PC-3 (cell line): Measurements from ENCODE around the gene TPST2. TPM values are rescaled to one million over a fixed set of nuclear protein-coding genes. Genes with fewer than 3 reads are reported as not detected.

Experiments used
- ATAC-seq: fragments of 200-7000 bp; cut with Tn5 transposase; 2 replicates; pipeline ENCODE4 v1.9.1; 2020; ENCODE audit warnings: mild to moderate bottlenecking, moderate library complexity
- BruUV-seq: library from RNA; stranded (reverse); fragments of 400-500 nt; replicated peaks from 2 replicates; lab custom pipeline; 2021; lab: Mats Ljungman, UMichigan
- CTCF ChIA-PET: fragments of 300-600 bp; sonication (Branson Sonifier 250); formaldehyde crosslinking; loops from one replicate; lab custom pipeline; 2022; ENCODE audit warnings: antibody characterized with exemption; lab: Charles Lee
- POLR2A ChIA-PET: fragments of 300-600 bp; sonication (Branson Sonifier 250); formaldehyde crosslinking; loops from one replicate; lab custom pipeline; 2022; ENCODE audit warnings: antibody characterized with exemption; ENCODE audit not compliant: unreplicated experiment; lab: Charles Lee
- DNase-seq: peaks from one replicate; pipeline ENCODE4 v3.0.0-alpha.2; 2015
- H2AFZ ChIP-seq: fragments of 300-600 bp; sonication (generic); 2 replicates; pipeline ENCODE4 v1.6.0; 2016; ENCODE audit warnings: antibody characterized with exemption, low read length
- H3F3A ChIP-seq: fragments of 300-600 bp; sonication (generic); one replicate; pipeline ENCODE4 v1.6.0; 2017; ENCODE audit warnings: antibody characterized with exemption, low read length, control low read depth, mild to moderate bottlenecking; ENCODE audit not compliant: unreplicated experiment
- H3K27ac ChIP-seq: fragments of 300-600 bp; sonication (generic); 2 replicates; pipeline ENCODE4 v1.5.1; 2016; ENCODE audit warnings: mild to moderate bottlenecking, low read length
- H3K27me3 ChIP-seq: fragments of 300-600 bp; sonication (generic); 2 replicates; pipeline ENCODE4 v1.6.1; 2016; ENCODE audit warnings: low read length, mixed read lengths
- H3K36me3 ChIP-seq: fragments of 300-600 bp; sonication (generic); 2 replicates; pipeline ENCODE4 v1.6.1; 2016; ENCODE audit warnings: low read depth, mixed run types, low read length, mixed read lengths
- H3K4me1 ChIP-seq: fragments of 300-600 bp; sonication (generic); 2 replicates; pipeline ENCODE4 v1.5.1; 2016; ENCODE audit warnings: low read length; ENCODE audit not compliant: insufficient read depth
- H3K4me2 ChIP-seq: fragments of 300-600 bp; sonication (generic); 2 replicates; pipeline ENCODE4 v1.6.0; 2016; ENCODE audit warnings: low read length
- H3K4me3 ChIP-seq: fragments of 300-600 bp; sonication (generic); 2 replicates; pipeline ENCODE4 v1.5.1; 2016; ENCODE audit warnings: mild to moderate bottlenecking, low read length, mixed read lengths
- H3K79me2 ChIP-seq: fragments of 300-600 bp; sonication (generic); 2 replicates; pipeline ENCODE4 v1.6.1; 2017; ENCODE audit warnings: low read length, mixed read lengths
- H3K9ac ChIP-seq: fragments of 300-600 bp; sonication (generic); 2 replicates; pipeline ENCODE4 v1.6.0; 2016; ENCODE audit warnings: mild to moderate bottlenecking, low read length
- H3K9me2 ChIP-seq: fragments of 300-600 bp; sonication (generic); replicated peaks from 2 replicates; pipeline ENCODE4 v1.6.1; 2016; ENCODE audit warnings: mixed run types, low read length, mixed read lengths
- H3K9me3 ChIP-seq: fragments of 300-600 bp; sonication (generic); 2 replicates; pipeline ENCODE4 v1.6.1; 2016; ENCODE audit warnings: low read length, mixed read lengths
- H4K20me1 ChIP-seq: fragments of 300-600 bp; sonication (generic); 2 replicates; pipeline ENCODE4 v1.6.1; 2016; ENCODE audit warnings: low read length, mixed read lengths
- EZH2 ChIP-seq: fragments of 300-600 bp; sonication (generic); IDR thresholded peaks from one replicate; pipeline ENCODE4 v1.6.1; 2017; ENCODE audit warnings: antibody characterized with exemption, mild to moderate bottlenecking, low read length; ENCODE audit not compliant: unreplicated experiment
- EZH2phosphoT487 ChIP-seq: fragments of 300-600 bp; sonication (generic); IDR thresholded peaks from 2 replicates; pipeline ENCODE4 v1.6.1; 2018; ENCODE audit warnings: mild to moderate bottlenecking, antibody characterized with exemption, low read length, borderline replicate concordance
- intact Hi-C: fragments of 100-400 bp; cut with micrococcal nuclease; formaldehyde crosslinking; loops from 2 replicates; pipeline ENCODE4 v1.9.0; 2023
- total RNA-seq: library from RNA; depleted of rRNA; stranded (reverse); fragments of >200 nt; gene quantifications from 2 replicates; pipeline ENCODE4 v1.2.3, GENCODE V29; 2014
- TF ChIP-seq, protein P1 (sequence below): fragments of 300-600 bp; sonication (generic); conservative IDR thresholded peaks from 2 replicates; pipeline ENCODE4 v1.5.1; 2017; ENCODE audit warnings: antibody characterized with exemption, low read depth, mild to moderate bottlenecking, low read length

The TPST2 gene
- total RNA-seq, 1 experiment from 2014 or later = 8.1 TPM

- H3K9me2 ChIP-seq = no peaks in the 10 kb centered on the region
- no peak overlapping the region for H3K4me3 ChIP-seq
- H3K79me2 ChIP-seq = no peaks in the 10 kb centered on the region
- H3K9ac ChIP-seq = no peak overlapping the region
- H3K4me1 ChIP-seq = no peaks in the 10 kb centered on the region
- no peaks in the 10 kb centered on the region for H3K27me3 ChIP-seq
- no peak overlapping the region for H3K27ac ChIP-seq
- no peak for TF ChIP-seq EZH2phosphoT487
- TF ChIP-seq, protein P1, sequence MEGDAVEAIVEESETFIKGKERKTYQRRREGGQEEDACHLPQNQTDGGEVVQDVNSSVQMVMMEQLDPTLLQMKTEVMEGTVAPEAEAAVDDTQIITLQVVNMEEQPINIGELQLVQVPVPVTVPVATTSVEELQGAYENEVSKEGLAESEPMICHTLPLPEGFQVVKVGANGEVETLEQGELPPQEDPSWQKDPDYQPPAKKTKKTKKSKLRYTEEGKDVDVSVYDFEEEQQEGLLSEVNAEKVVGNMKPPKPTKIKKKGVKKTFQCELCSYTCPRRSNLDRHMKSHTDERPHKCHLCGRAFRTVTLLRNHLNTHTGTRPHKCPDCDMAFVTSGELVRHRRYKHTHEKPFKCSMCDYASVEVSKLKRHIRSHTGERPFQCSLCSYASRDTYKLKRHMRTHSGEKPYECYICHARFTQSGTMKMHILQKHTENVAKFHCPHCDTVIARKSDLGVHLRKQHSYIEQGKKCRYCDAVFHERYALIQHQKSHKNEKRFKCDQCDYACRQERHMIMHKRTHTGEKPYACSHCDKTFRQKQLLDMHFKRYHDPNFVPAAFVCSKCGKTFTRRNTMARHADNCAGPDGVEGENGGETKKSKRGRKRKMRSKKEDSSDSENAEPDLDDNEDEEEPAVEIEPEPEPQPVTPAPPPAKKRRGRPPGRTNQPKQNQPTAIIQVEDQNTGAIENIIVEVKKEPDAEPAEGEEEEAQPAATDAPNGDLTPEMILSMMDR = no peak
- no peak for TF ChIP-seq EZH2
- ATAC-seq = no peak
- no peaks in the 10 kb centered on the region for H3K36me3 ChIP-seq
- H3F3A ChIP-seq = no peaks in the 10 kb centered on the region
- intact Hi-C loops = no loop called here
- ChIA-PET POLR2A (no interaction called here), CTCF (no interaction called here)
- no TSS peak for BruUV-seq
- H3K9me3 ChIP-seq = no peaks in the 10 kb centered on the region
- no peaks in the 10 kb centered on the region for H4K20me1 ChIP-seq
- DNase-seq = no peak
- H2AFZ ChIP-seq = no peak overlapping the region
- H3K4me2 ChIP-seq = no peak overlapping the region
Measured at GRCh38 chr22:26570864-26571525, 18.9 kb downstream of the TPST2 start.

DNA sequence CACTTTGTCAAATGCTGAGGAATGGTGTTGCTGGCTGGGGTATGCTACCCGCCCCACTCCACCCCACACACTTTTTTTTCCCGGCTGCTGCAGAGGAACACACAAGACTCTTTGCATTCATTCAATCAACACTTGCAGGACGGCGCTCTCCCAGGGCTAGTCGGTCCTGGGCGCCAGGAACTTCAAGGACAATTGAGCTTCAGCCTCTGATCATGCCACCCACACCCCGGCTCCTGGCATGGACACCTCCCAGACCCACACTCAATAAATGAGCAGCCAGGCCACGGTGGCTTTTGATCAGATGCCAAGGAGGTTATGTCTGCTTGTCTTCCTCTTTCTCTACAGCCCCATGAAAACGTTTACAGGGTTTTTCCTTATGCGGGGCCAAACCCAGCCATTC lies 19.8 kb downstream of the TPST2 start:
- no peak for ATAC-seq
- H4K20me1 ChIP-seq = no peaks in the 10 kb centered on the region
- H3K4me2 ChIP-seq = no peak overlapping the region

More for the DNA sequence above, 19.8 kb downstream of the TPST2 start:
- Histone ChIP-seq H3K9me2 (no peaks in the 10 kb centered on the region), H3K4me1 (no peaks in the 10 kb centered on the region), H3K27ac (no peak overlapping the region), H3K36me3 (no peaks in the 10 kb centered on the region), H3K4me3 (no peak overlapping the region), H3F3A (no peaks in the 10 kb centered on the region), H3K9ac (no peak overlapping the region), H2AFZ (no peak overlapping the region), H3K27me3 (no peaks in the 10 kb centered on the region), H3K79me2 (no peaks in the 10 kb centered on the region), H3K9me3 (no peaks in the 10 kb centered on the region)
- CTCF ChIA-PET = no interaction called here
- BruUV-seq = no TSS peak
- intact Hi-C loops = no loop called here
- POLR2A ChIA-PET = no interaction called here
- TF ChIP-seq EZH2 (no peak), EZH2phosphoT487 (no peak)
- TF ChIP-seq, protein P1 = no peak
- DNase-seq = no peak
